CD8-positive, alpha-beta memory T cell (primary cell): ENCODE measurements around the gene FANCC. TPM values are rescaled to one million over a fixed set of nuclear protein-coding genes. Genes with fewer than 3 reads are reported as not detected.
"Not testable (repeated sequence)": the region's sequence is repeated elsewhere in the genome, so short reads cannot be mapped to it uniquely, and the experiment has no call there.

Experiments used
- CTCF ChIA-PET: fragments of 350-600 bp; sonication (Branson Sonifier 250); formaldehyde crosslinking; loops from one replicate; lab custom pipeline; 2021; ENCODE audit warnings: antibody characterized with exemption; lab: Charles Lee
- POLR2A ChIA-PET: fragments of 350-600 bp; sonication (Branson Sonifier 250); formaldehyde crosslinking; loops from one replicate; lab custom pipeline; 2021; ENCODE audit warnings: antibody characterized with exemption; lab: Charles Lee
- DNase-seq, 5 donors: peaks; one replicate each; pipeline versions ENCODE4 v3.0.0 to v3.0.0-alpha.2; 2020 to 2022; ENCODE audit warnings: mixed read lengths in 1 of 5
- H3K27ac ChIP-seq: one replicate; pipeline ENCODE4 v1.7.0; 2013; ENCODE audit warnings: low read depth, mild to moderate bottlenecking, low read length, moderate library complexity
- H3K27me3 ChIP-seq: 2 replicates; pipeline ENCODE4 v1.7.0; 2013; ENCODE audit warnings: low read length, mild to moderate bottlenecking; ENCODE audit not compliant: insufficient read depth, poor library complexity, severe bottlenecking
- H3K36me3 ChIP-seq: 2 replicates; pipeline ENCODE4 v1.7.0; 2013; ENCODE audit warnings: mild to moderate bottlenecking, low read length, moderate library complexity; ENCODE audit not compliant: insufficient read depth
- H3K4me1 ChIP-seq: 2 replicates; pipeline ENCODE4 v1.7.0; 2013; ENCODE audit warnings: mild to moderate bottlenecking, low read length, moderate library complexity; ENCODE audit not compliant: insufficient read depth
- H3K4me3 ChIP-seq: 2 replicates; pipeline ENCODE4 v1.7.0; 2013; ENCODE audit warnings: mild to moderate bottlenecking, low read length
- H3K9me3 ChIP-seq: 2 replicates; pipeline ENCODE4 v1.7.0; 2013; ENCODE audit warnings: mild to moderate bottlenecking, low read length
- H3K27ac Mint-ChIP-seq, 8 donors: one replicate each; pipeline ENCODE4 v1.8.0; 2020 to 2021; ENCODE audit warnings: mixed read lengths in 8 of 8, mild to moderate bottlenecking in 6 of 8, inconsistent platforms in 3 of 8, moderate library complexity in 3 of 8
- H3K27me3 Mint-ChIP-seq, 2 donors: one replicate each; pipeline ENCODE4 v1.8.0; 2020 to 2021; ENCODE audit warnings: mixed read lengths in 2 of 2, mild to moderate bottlenecking in 1 of 2, moderate library complexity in 1 of 2
- H3K36me3 Mint-ChIP-seq, 3 donors: one replicate each; pipeline ENCODE4 v1.8.0; 2020 to 2021; ENCODE audit warnings: mixed read lengths in 3 of 3, inconsistent platforms in 1 of 3, mild to moderate bottlenecking in 1 of 3
- H3K4me1 Mint-ChIP-seq, 3 donors: one replicate each; pipeline ENCODE4 v1.8.0; 2020 to 2021; ENCODE audit warnings: mixed read lengths in 3 of 3, inconsistent platforms in 1 of 3, mild to moderate bottlenecking in 1 of 3
- H3K4me3 Mint-ChIP-seq, 7 donors: one replicate each; pipeline ENCODE4 v1.8.0; 2020 to 2021; ENCODE audit warnings: mixed read lengths in 7 of 7, mild to moderate bottlenecking in 6 of 7, moderate library complexity in 4 of 7, inconsistent platforms in 2 of 7
- H3K9me3 Mint-ChIP-seq, 5 donors: one replicate each; pipeline ENCODE4 v1.8.0; 2020 to 2022; ENCODE audit warnings: mixed read lengths in 5 of 5, mild to moderate bottlenecking in 3 of 5, moderate library complexity in 2 of 5, inconsistent platforms in 1 of 5
- polyA plus RNA-seq: library from polyadenylated mRNA; unstranded; fragments of 300-500 nt; fragmentation: Illumina TruSeq; gene quantifications from one replicate; pipeline ENCODE4 v1.2.3, GENCODE V29; 2021
- total RNA-seq, 2 experiments: library from RNA; stranded (reverse); gene quantifications; one replicate each; pipeline ENCODE4 v1.2.3, GENCODE V29; 2021

Gene FANCC
- total and polyA plus RNA-seq, 3 experiments from 2014 or later = 2.7 to 18.5 (median 18.0) TPM

DNA sequence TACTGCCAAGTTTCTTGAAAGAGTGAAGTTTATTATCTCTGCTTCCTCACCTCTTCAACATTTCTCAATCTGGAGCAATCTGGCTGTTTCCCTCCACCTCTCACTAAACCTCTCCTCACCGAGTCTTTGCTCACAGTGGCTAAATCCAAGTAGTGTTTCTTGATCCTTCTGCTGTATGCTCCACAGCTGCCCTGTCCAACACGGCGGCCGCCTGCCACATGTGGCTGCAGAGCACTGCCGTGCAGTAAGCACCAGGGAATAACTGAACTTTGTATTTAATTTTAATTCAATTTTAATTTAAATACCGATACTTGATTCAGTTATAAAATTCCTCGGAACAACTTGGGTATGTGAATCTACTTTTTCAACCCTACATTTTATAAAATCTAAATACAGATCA is 80.2 kb downstream of the FANCC start:
- POLR2A ChIA-PET = no interaction called here
- Mint-ChIP-seq H3K9me3 (no peaks in the 10 kb centered on the region), H3K27ac (no peak overlapping the region), H3K27me3 (no peaks in the 10 kb centered on the region), H3K4me3 (no peak overlapping the region), H3K4me1 (no peaks in the 10 kb centered on the region), H3K36me3 (peaks cover 0 to 7% (median 0%) of the 10 kb centered on the region in 3 donors)
- Histone ChIP-seq H3K36me3 (no peaks in the 10 kb centered on the region), H3K9me3 (no peaks in the 10 kb centered on the region), H3K4me3 (no peak overlapping the region), H3K27me3 (no peaks in the 10 kb centered on the region), H3K4me1 (no peaks in the 10 kb centered on the region), H3K27ac (no peak overlapping the region)
- DNase-seq = no peak
- CTCF ChIA-PET = no interaction called here

- H3K4me1 Mint-ChIP-seq = no peaks in the 10 kb centered on the region
- H3K4me3 Mint-ChIP-seq = no peak overlapping the region
- H3K27ac Mint-ChIP-seq = no peak overlapping the region
- H3K9me3 ChIP-seq = no peaks in the 10 kb centered on the region
- no peaks in the 10 kb centered on the region for H3K36me3 ChIP-seq
- CTCF ChIA-PET = no interaction called here
- H3K9me3 Mint-ChIP-seq = no peaks in the 10 kb centered on the region
- no peak overlapping the region for H3K4me3 ChIP-seq
- H3K27ac ChIP-seq = no peak overlapping the region
- H3K4me1 ChIP-seq = no peaks in the 10 kb centered on the region
- H3K27me3 Mint-ChIP-seq = no peaks in the 10 kb centered on the region
- H3K27me3 ChIP-seq = no peaks in the 10 kb centered on the region
- H3K36me3 Mint-ChIP-seq = peaks cover 6 to 8% (median 7%) of the 10 kb centered on the region in 3 donors
- DNase-seq = no peak
- POLR2A ChIA-PET = no interaction called here
Observed at GRCh38 chr9:95230046-95230445, 87.5 kb downstream of the FANCC start.

DNA sequence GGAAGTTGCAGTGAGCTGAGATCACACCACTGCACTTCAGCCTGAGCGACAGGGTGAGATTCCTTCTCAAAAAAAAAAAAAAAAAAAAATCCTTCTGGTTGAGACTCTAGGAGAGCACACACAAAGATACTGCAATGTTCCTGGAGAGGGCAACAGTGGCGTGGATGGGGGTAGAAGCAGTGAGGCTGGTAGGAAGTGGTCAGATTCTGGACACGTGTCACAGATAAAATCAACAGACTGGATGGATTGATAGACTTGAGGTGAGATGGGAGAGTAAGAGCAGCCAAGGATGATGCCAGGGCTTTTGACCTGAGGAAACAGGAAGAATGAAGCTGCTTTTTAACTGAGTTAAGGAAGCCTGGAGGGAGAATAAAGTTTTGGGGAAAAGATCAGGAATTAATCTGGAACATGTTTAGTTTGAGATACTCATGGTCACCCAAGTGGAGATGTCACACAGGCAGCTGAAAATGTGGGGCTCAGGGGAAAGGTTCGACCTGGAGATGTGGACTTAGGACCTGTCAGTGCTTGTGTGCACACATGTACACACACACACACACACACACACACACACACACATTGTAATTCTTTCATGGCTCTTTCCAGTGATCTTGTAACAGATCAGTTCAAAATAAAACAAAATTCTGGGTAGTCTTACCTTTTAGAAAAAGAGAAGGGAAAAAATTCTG is 88.1 kb downstream of the FANCC start:
- Mint-ChIP-seq H3K4me1 (no peaks in the 10 kb centered on the region), H3K27ac (no peak overlapping the region), H3K27me3 (no peaks in the 10 kb centered on the region), H3K36me3 (peaks cover 6 to 8% (median 7%) of the 10 kb centered on the region in 3 donors), H3K9me3 (no peaks in the 10 kb centered on the region), H3K4me3 (no peak overlapping the region)
- Histone ChIP-seq H3K4me1 (no peaks in the 10 kb centered on the region), H3K27me3 (no peaks in the 10 kb centered on the region), H3K36me3 (no peaks in the 10 kb centered on the region), H3K27ac (no peak overlapping the region), H3K4me3 (no peak overlapping the region), H3K9me3 (no peaks in the 10 kb centered on the region)
- ChIA-PET POLR2A (no interaction called here), CTCF (no interaction called here)
- no peak for DNase-seq

- no peaks in the 10 kb centered on the region for H3K4me1 Mint-ChIP-seq
- no peak for DNase-seq
- no peak overlapping the region for H3K27ac Mint-ChIP-seq
- Histone ChIP-seq H3K27ac (no peak overlapping the region), H3K4me1 (no peaks in the 10 kb centered on the region), H3K27me3 (no peaks in the 10 kb centered on the region), H3K36me3 (no peaks in the 10 kb centered on the region), H3K4me3 (no peak overlapping the region), H3K9me3 (no peaks in the 10 kb centered on the region)
- no peaks in the 10 kb centered on the region for H3K27me3 Mint-ChIP-seq
- H3K36me3 Mint-ChIP-seq = peaks cover 2 to 8% (median 6%) of the 10 kb centered on the region in 3 donors
- H3K9me3 Mint-ChIP-seq = no peaks in the 10 kb centered on the region
- ChIA-PET CTCF (no interaction called here), POLR2A (no interaction called here)
- no peak overlapping the region for H3K4me3 Mint-ChIP-seq
Observed at GRCh38 chr9:95226921-95227320, 90.6 kb downstream of the FANCC start.

GRCh38 chr9:95225726-95226106 is 91.8 kb downstream of the FANCC start:
- ChIA-PET POLR2A (no interaction called here), CTCF (no interaction called here)
- Mint-ChIP-seq H3K27ac (no peak overlapping the region), H3K27me3 (no peaks in the 10 kb centered on the region), H3K9me3 (no peaks in the 10 kb centered on the region), H3K4me1 (no peaks in the 10 kb centered on the region), H3K4me3 (no peak overlapping the region), H3K36me3 (peaks cover 4 to 8% (median 5%) of the 10 kb centered on the region in 3 donors)
- Histone ChIP-seq H3K36me3 (no peaks in the 10 kb centered on the region), H3K27ac (no peak overlapping the region), H3K4me3 (no peak overlapping the region), H3K27me3 (no peaks in the 10 kb centered on the region), H3K4me1 (no peaks in the 10 kb centered on the region), H3K9me3 (no peaks in the 10 kb centered on the region)
- no peak for DNase-seq

DNA sequence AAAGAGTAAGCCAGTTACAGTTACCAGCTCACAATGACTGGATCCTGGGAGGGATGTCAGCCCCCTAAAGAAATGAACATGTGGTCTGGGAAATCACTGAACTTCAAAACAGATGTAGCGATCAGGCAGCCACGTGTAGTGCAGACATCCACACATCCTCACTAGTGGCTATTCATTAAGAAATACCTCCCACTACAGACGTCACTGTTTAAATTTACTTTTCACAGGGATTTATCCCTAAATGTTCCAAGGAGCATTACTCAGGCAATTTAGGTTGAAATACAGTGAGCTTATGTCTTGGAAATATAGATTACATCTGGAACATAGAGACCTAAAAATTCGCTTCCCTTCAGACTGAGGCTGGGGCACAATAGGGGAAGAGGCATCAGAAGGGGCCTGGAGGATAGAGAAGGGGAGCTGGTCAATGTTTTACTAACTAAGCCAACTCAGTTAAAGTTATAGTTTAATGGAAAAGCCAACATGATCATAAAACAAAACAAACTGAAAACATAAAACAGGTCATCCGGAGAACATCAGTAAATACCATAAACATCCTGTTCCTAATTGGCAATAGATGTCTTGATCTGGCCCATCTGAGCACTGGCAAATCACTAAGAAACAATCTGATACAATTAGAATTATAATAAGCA is 92.3 kb downstream of the FANCC start:
- Mint-ChIP-seq H3K4me3 (no peak overlapping the region), H3K9me3 (no peaks in the 10 kb centered on the region), H3K4me1 (no peaks in the 10 kb centered on the region), H3K27me3 (no peaks in the 10 kb centered on the region), H3K27ac (no peak overlapping the region), H3K36me3 (peaks cover 2 to 5% (median 2%) of the 10 kb centered on the region in 3 donors)
- H3K36me3 ChIP-seq = no peaks in the 10 kb centered on the region
- ChIA-PET POLR2A (no interaction called here), CTCF (no interaction called here)
- no peaks in the 10 kb centered on the region for H3K27me3 ChIP-seq
- no peaks in the 10 kb centered on the region for H3K4me1 ChIP-seq
- no peak overlapping the region for H3K4me3 ChIP-seq
- DNase-seq = no peak
- H3K27ac ChIP-seq = no peak overlapping the region
- H3K9me3 ChIP-seq = no peaks in the 10 kb centered on the region

- Mint-ChIP-seq H3K36me3 (peaks cover 2 to 4% (median 3%) of the 10 kb centered on the region in 3 donors), H3K9me3 (no peaks in the 10 kb centered on the region), H3K27ac (peak overlapping the region in 1 of 8 donors; percentile 43), H3K4me3 (no peak overlapping the region), H3K4me1 (no peaks in the 10 kb centered on the region), H3K27me3 (no peaks in the 10 kb centered on the region)
- Histone ChIP-seq H3K27ac (no peak overlapping the region), H3K4me3 (no peak overlapping the region), H3K9me3 (no peaks in the 10 kb centered on the region), H3K4me1 (no peaks in the 10 kb centered on the region), H3K36me3 (no peaks in the 10 kb centered on the region), H3K27me3 (no peaks in the 10 kb centered on the region)
- ChIA-PET CTCF (no interaction called here), POLR2A (no interaction called here)
- DNase-seq = no peak
Observed at GRCh38 chr9:95224376-95225019, 93.0 kb downstream of the FANCC start.

DNA sequence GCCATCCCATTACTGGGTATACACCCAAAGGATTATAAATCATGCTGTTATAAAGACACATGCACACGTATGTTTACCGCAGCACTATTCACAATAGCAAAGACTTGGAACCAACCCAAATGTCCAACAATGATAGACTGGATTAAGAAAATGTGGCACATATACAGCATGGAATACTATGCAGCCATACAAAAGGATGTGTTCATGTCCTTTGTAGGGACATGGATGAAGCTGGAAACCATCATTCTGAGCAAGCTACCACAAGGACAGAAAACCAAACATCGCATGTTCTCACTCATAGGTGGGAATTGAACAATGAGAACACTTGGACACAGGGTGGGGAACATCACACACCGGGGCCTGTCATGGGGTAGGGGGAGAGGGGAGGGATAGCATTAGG is 97.2 kb downstream of the FANCC start:
- POLR2A ChIA-PET, H3K27me3 Mint-ChIP-seq, H3K4me3 Mint-ChIP-seq: not testable (repeated sequence)

More for the DNA sequence above, 97.2 kb downstream of the FANCC start:
- CTCF ChIA-PET, H3K4me3 ChIP-seq, H3K9me3 Mint-ChIP-seq, DNase-seq, H3K27me3 ChIP-seq, H3K27ac Mint-ChIP-seq, H3K9me3 ChIP-seq, H3K4me1 Mint-ChIP-seq, H3K4me1 ChIP-seq, H3K27ac ChIP-seq, H3K36me3 Mint-ChIP-seq, H3K36me3 ChIP-seq: not testable (repeated sequence)
